Thoracic aorta (tissue), 2 donors: ENCODE results near the gene ARFGEF2. TPM values are rescaled to one million over a fixed set of nuclear protein-coding genes. Genes with fewer than 3 reads are reported as not detected.

ENCODE experiments used
- ATAC-seq: fragments of 150-250 bp; one replicate; pipeline ENCODE4 v1.8.0; 2017; ENCODE audit warnings: low read depth; ENCODE audit not compliant: insufficient number of reproducible peaks, low FRiP score
- DNase-seq: peaks from one replicate; pipeline ENCODE4 v3.0.0-alpha.2; 2020; ENCODE audit warnings: low spot score
- H3K27ac ChIP-seq, 2 donors: fragments of 200-600 bp; sonication (generic); 1 replicate in 1 of 2; 2 replicates in 1 of 2; pipeline ENCODE4 v1.5.1; 2016; ENCODE audit warnings: mild to moderate bottlenecking in 2 of 2, moderate library complexity in 2 of 2
- H3K27me3 ChIP-seq: fragments of 200-600 bp; sonication (generic); replicated peaks from 2 replicates; pipeline ENCODE4 v1.6.0; 2016; ENCODE audit warnings: mild to moderate bottlenecking; ENCODE audit not compliant: insufficient read depth
- H3K36me3 ChIP-seq: fragments of 200-600 bp; sonication (generic); one replicate; pipeline ENCODE4 v1.5.1; 2016
- H3K4me1 ChIP-seq, 2 donors: fragments of 200-600 bp; sonication (generic); 1 replicate in 1 of 2; 2 replicates in 1 of 2; pipeline versions ENCODE4 v1.5.1 to v1.6.0; 2016; ENCODE audit warnings: low read depth in 2 of 2, mild to moderate bottlenecking in 1 of 2; ENCODE audit not compliant: control insufficient read depth in 1 of 2
- H3K4me3 ChIP-seq: fragments of 200-600 bp; sonication (generic); 2 replicates; pipeline ENCODE4 v1.5.1; 2016; ENCODE audit warnings: mild to moderate bottlenecking
- H3K9me3 ChIP-seq: fragments of 200-600 bp; sonication (generic); 2 replicates; pipeline ENCODE4 v1.5.1; 2016
- CTCF ChIP-seq: fragments of 200-600 bp; sonication (generic); IDR thresholded peaks from one replicate; pipeline ENCODE4 v1.5.1; 2019; ENCODE audit warnings: antibody characterized with exemption
- total RNA-seq, 2 donors: library from RNA; depleted of rRNA; stranded (reverse); fragments of >200 nt; gene quantifications; one replicate each; pipeline versions ENCODE4 v1.1.0 to v1.2.3, GENCODE V29; 2016

ARFGEF2 gene
- total RNA-seq, 2 donors from 2014 or later = 25.9 to 37.2 TPM

DNA sequence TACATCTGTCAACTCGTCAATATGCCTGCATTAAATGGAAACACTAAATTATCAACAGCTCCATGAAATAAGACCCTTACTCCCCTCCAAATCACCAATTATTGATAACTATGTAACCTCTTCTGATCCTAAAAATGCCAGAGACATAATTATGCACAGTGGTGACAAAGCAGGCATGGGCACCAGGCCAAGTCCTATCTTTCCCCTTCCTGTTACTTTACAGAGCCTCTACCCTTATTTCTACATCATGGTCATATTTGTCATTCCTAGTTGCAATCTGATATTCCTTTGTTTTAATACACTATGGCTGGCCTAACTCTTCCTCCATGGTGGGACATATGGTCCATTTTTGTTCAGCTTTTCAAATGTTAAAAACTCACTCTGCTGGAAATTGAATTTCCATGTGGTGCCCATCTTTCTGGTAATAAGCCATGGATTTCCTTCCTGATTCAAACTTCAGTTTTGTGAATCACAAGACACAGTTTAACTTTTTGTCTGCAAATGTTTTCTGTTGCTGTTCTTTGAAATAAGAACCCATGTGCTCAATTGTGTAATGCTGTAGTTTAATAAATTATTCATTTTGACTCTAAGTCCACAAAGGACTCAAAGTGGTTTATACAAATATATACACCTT is 41.8 kb upstream of the ARFGEF2 start:
- Histone ChIP-seq H3K27ac (no peak overlapping the region), H3K36me3 (no peaks in the 10 kb centered on the region), H3K27me3 (no peaks in the 10 kb centered on the region), H3K4me3 (no peak overlapping the region), H3K9me3 (no peaks in the 10 kb centered on the region), H3K4me1 (peaks cover 3 to 8% of the 10 kb centered on the region in 2 donors)
- TF ChIP-seq CTCF = no peak
- DNase-seq = no peak
- no peak for ATAC-seq

GRCh38 chr20:48880331-48880730 is 41.2 kb upstream of the ARFGEF2 start:
- TF ChIP-seq CTCF = no peak
- Histone ChIP-seq H3K27me3 (no peaks in the 10 kb centered on the region), H3K27ac (no peak overlapping the region), H3K4me1 (peaks cover 3 to 8% of the 10 kb centered on the region in 2 donors), H3K9me3 (no peaks in the 10 kb centered on the region), H3K4me3 (no peak overlapping the region), H3K36me3 (no peaks in the 10 kb centered on the region)
- DNase-seq = no peak
- no peak for ATAC-seq

DNA sequence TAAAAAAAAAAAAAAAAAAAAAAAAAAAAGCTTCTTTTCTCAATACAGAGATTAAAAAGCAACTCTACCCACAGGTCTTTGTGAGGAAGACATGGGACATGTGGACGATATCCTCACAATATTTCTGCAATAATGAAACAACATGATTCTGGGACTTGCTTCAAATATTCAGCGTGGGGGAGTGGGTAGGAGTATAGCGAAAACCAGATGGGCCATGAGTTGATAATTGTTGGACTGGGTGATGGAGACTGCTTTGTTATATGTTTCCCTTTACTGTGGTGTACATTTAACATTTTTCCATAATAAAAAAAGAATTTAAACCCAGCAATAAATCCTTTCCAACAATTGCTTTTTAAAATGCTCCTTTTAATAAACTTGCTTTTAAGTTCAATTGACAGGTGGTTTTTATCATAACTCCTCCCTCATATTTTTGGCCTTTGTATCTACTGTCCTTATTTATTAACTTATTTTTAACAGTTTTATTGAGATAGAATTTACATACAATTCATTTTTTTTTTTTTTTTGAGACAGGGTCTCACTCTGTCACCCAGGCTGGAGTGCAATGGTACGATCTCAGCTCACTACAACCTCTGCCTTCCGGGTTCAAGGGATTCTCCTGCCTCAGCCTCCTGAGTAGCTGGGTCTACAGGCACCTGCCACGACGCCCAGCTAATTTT is 40.4 kb upstream of the ARFGEF2 start:
- ATAC-seq = no peak

GRCh38 chr20:48885237-48885636 is 36.3 kb upstream of the ARFGEF2 start:
- no peak overlapping the region for H3K27ac ChIP-seq
- H3K9me3 ChIP-seq = no peaks in the 10 kb centered on the region
- H3K4me3 ChIP-seq = no peak overlapping the region
- no peak for ATAC-seq
- H3K36me3 ChIP-seq = no peaks in the 10 kb centered on the region
- H3K4me1 ChIP-seq = no peaks in the 10 kb centered on the region
- no peaks in the 10 kb centered on the region for H3K27me3 ChIP-seq
- no peak for DNase-seq
- TF ChIP-seq CTCF = no peak

More for the DNA sequence above, 40.4 kb upstream of the ARFGEF2 start:
- DNase-seq = no peak
- H3K4me1 ChIP-seq = peaks cover 1 to 3% of the 10 kb centered on the region in 2 donors
- no peaks in the 10 kb centered on the region for H3K36me3 ChIP-seq
- no peaks in the 10 kb centered on the region for H3K9me3 ChIP-seq
- no peaks in the 10 kb centered on the region for H3K27me3 ChIP-seq
- no peak overlapping the region for H3K4me3 ChIP-seq
- TF ChIP-seq CTCF = no peak
- H3K27ac ChIP-seq = no peak overlapping the region

- ATAC-seq (no peak), DNase-seq (no peak)
- Histone ChIP-seq H3K4me3 (no peak overlapping the region), H3K27ac (no peak overlapping the region), H3K36me3 (no peaks in the 10 kb centered on the region), H3K27me3 (no peaks in the 10 kb centered on the region), H3K9me3 (no peaks in the 10 kb centered on the region), H3K4me1 (no peaks in the 10 kb centered on the region)
- TF ChIP-seq CTCF = no peak
Measured at GRCh38 chr20:48886194-48886593, 35.3 kb upstream of the ARFGEF2 start.
